DMS114 treated with DMSO at 0.1 percent for 48 hours (cell line): ENCODE results near the gene CCDC148.

Experiments
- DNase-seq: peaks from one replicate; lab custom pipeline; 2025; ENCODE audit not compliant: unreplicated experiment; lab: John Stamatoyannopoulos, UW

The CCDC148 gene

GRCh38 chr2:158456309-158457066, at the start of gene CCDC148, which contains the start of gene PKP4:
CCDC148 (minus strand) TSS chr2:158456753; CDS start chr2:158456439, 314 bp downstream.
PKP4 (plus strand) TSS chr2:158456952; CDS start chr2:158533185, 76,233 bp downstream.
- DNase-seq, result peak; percentile 75

DNA sequence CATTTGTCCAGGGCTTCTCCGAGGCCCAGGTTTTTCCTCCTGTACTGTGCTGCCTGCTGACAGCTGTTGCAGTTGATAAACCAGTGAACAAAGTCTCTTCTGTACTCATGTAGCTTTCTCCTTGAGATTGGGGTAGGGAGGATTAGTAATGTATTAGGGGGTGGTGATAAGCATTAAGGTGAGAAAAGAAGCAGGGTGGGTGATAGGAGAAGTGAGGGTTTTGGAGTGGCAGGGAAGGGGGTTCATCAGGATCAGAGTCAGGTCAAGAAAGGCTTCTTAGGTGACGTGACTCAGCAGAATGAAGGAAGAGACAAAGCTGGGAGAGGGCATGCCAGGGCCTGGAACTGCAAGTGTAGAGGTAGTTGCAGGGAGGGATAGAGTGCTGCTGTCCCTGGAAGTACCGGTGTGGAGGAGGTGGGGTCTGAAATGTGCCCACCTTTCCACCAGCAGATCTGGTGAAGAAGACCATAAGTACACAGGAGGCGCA, 48.9 kb upstream of the CCDC148 start:
- DNase-seq, result no peak

DNA sequence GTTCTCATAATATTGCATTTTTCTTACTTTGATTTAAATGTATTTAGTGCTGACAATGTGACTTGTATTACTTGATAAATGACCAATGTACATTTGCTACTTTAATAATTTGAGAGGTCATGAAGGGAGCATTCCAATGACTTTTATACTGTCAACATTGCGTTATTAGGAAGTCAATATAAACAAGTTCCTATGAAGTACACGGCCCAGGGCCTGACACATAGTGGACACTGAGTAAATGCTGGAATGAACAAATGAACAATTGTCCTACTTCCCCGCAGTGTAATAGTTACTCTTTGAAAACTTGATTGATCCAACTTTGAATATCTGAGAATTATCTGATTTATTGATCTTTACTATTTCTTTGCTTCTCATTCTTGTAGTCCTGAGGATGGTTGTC, 47.5 kb upstream of the CCDC148 start:
- no peak for DNase-seq

- no peak for DNase-seq
These were observed 46.4 kb upstream of the CCDC148 start for GRCh38 chr2:158502974-158503373.

DNA sequence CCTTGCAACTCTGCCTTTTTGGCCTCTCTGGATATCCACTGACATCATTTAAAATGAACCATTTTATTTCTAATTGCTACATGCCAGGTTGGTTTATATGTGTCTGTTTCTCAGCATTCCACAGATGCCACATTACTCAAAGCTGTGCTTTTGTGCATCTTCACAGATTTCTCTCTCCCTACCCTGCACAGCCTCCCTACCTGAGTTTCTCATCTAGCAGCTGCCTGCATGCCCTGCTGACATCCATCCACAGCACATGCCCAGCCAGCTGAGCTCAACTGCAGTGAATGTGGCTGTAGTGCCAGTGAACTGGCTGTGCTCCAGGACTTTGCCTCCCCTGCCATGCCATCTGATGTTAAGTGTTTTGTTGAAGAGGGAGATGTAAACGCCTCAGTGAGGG, 44.7 kb upstream of the CCDC148 start:
- DNase-seq, result no peak

- DNase-seq, result no peak
These were observed 43.8 kb upstream of the CCDC148 start for GRCh38 chr2:158500333-158500732.

GRCh38 chr2:158499383-158499782, 42.8 kb upstream of the CCDC148 start:
- no peak for DNase-seq

GRCh38 chr2:158498749-158499136, 42.2 kb upstream of the CCDC148 start:
- DNase-seq, result no peak

GRCh38 chr2:158498043-158498748, 41.6 kb upstream of the CCDC148 start:
- no peak for DNase-seq

GRCh38 chr2:158497486-158497885, 40.9 kb upstream of the CCDC148 start:
- DNase-seq, result no peak

GRCh38 chr2:158496986-158497385, 40.4 kb upstream of the CCDC148 start:
- no peak for DNase-seq

GRCh38 chr2:158495175-158495574, 38.6 kb upstream of the CCDC148 start:
- no peak for DNase-seq

- no peak for DNase-seq
These were observed 36.9 kb upstream of the CCDC148 start for GRCh38 chr2:158493458-158493857.

DNA sequence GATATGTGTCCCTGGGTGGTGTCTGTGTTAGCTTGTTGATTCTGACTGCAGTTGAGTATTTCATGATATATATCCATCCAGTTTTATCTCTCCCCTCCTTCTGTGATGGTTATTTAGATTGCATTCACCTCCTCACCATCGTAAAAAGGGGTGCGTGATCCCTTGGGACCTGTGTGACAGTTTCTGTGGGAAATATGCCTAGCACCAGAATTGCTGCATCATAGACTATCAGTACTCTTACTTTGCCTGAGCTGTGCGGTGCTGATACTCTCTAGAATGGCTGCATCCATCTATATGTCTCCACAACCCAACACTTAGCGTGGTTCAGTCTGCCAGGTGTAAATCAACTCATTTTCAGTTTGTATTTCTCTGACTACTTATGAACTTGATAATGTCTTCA, 34.5 kb upstream of the CCDC148 start:
- no peak for DNase-seq

- no peak for DNase-seq
These were observed 33.0 kb upstream of the CCDC148 start for GRCh38 chr2:158489366-158490112.

DNA sequence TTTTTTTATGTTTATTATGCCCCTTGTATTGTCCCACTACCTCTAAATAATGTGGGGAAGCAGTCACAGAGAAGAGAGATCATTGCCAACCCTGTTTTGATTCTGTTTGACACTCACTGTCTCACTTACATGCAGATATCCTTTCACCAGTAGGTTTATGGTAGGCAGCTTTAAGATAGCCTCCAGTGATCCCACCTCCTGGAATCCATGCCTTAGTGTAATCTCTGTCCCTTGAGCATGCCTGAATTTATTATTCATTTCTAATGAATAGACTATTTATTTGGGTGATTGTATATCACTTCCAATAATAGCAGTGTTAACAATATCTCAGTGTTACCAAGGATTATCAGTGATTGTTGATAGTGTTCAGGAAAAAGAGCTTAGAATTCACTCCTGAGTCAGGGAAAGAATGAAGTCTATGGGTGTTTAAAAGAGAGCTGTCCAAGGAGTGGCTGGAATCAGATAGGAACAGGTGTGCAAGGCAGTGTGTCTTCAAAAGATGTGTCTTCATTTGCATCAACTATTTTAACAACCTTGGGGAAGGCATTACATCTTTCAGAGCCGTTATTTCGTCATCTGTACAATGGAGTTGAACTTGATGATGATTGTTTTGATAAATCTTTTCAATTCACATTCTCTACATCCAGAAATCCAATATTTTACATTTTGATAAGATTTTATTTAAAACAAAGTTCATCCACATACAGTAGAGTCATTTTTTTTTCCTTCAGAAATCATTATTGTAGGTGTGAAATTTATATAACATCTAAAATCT, 32.1 kb upstream of the CCDC148 start:
- no peak for DNase-seq

GRCh38 chr2:158487419-158487818, 30.9 kb upstream of the CCDC148 start:
- DNase-seq, result no peak

DNA sequence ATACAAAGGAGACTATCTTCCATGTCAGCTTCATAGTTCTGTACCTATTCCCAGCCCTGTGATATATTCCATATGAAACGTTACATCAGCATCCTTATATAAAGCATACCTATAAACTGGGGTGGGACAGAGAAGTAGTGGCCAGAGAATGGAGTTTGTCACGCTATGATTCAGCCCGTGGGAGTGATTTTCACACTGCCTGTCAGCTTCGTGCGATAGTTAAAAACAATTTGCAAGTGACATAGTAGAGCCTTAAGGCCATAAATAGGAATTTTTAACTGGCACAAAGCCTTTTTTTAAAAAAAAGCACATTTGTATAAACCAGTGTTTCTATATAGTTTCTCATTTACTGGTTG, 30.4 kb upstream of the CCDC148 start:
- DNase-seq, result no peak

GRCh38 chr2:158486150-158486969, 29.8 kb upstream of the CCDC148 start:
- no peak for DNase-seq
